WTC11 (cell line): ENCODE results near the gene CDH13. TPM values are rescaled to one million over a fixed set of nuclear protein-coding genes. Genes with fewer than 3 reads are reported as not detected.
A peak's percentile ranks its signal among the peaks of the same experiment; 100 is the strongest.

Experiments used
- ATAC-seq: fragments of 200-7000 bp; cut with Tn5 transposase; 2 replicates; pipeline ENCODE4 v1.10.0; 2021; ENCODE audit warnings: mild to moderate bottlenecking, moderate library complexity
- CTCF ChIA-PET: fragments of 300-600 bp; sonication (Branson Sonifier 250); formaldehyde crosslinking; loops from one replicate; lab custom pipeline; 2021; ENCODE audit warnings: antibody characterized with exemption; lab: Charles Lee
- POLR2A ChIA-PET: fragments of 350-600 bp; sonication (Branson Sonifier 250); formaldehyde crosslinking; loops from one replicate; lab custom pipeline; 2021; ENCODE audit warnings: antibody characterized with exemption; lab: Charles Lee
- DNase-seq: peaks from one replicate; pipeline ENCODE4 v3.0.0; 2021; ENCODE audit warnings: low spot score
- H3K27ac Mint-ChIP-seq: 2 replicates; pipeline ENCODE4 v1.8.0; 2021; ENCODE audit warnings: mixed read lengths
- H3K27me3 Mint-ChIP-seq: 2 replicates; pipeline ENCODE4 v1.8.0; 2021; ENCODE audit warnings: low read depth, mild to moderate bottlenecking, moderate library complexity, mixed read lengths
- H3K36me3 Mint-ChIP-seq: 2 replicates; pipeline ENCODE4 v1.8.0; 2021; ENCODE audit warnings: mixed read lengths
- H3K4me1 Mint-ChIP-seq: 2 replicates; pipeline ENCODE4 v1.8.0; 2022; ENCODE audit warnings: mixed read lengths
- H3K4me3 Mint-ChIP-seq: 2 replicates; pipeline ENCODE4 v1.8.0; 2021; ENCODE audit warnings: mild to moderate bottlenecking, moderate library complexity, mixed read lengths
- H3K9me3 Mint-ChIP-seq: 2 replicates; pipeline ENCODE4 v1.8.0; 2021; ENCODE audit warnings: mixed read lengths
- ATF1 ChIP-seq: sonication (generic); formaldehyde crosslinking; IDR thresholded peaks from 2 replicates; pipeline ENCODE4 v1.8.1; 2023; ENCODE audit warnings: mild to moderate bottlenecking, moderate library complexity, missing genetic modification reagents
- ATF3 ChIP-seq: sonication (generic); formaldehyde crosslinking; conservative IDR thresholded peaks from 2 replicates; pipeline ENCODE4 v1.8.1; 2022; ENCODE audit warnings: mild to moderate bottlenecking, missing genetic modification reagents
- CTCF ChIP-seq: fragments of 200-600 bp; IDR thresholded peaks from 2 replicates; pipeline ENCODE4 v1.8.0; 2022; ENCODE audit warnings: antibody characterized with exemption
- E2F1 ChIP-seq: sonication (generic); formaldehyde crosslinking; IDR thresholded peaks from 2 replicates; pipeline ENCODE4 v1.8.0; 2022; ENCODE audit warnings: mild to moderate bottlenecking, missing genetic modification reagents
- ETV6 ChIP-seq: sonication (generic); formaldehyde crosslinking; IDR thresholded peaks from 2 replicates; pipeline ENCODE4 v1.8.1; 2022; ENCODE audit warnings: mild to moderate bottlenecking, missing genetic modification reagents
- FOXJ3 ChIP-seq: sonication (generic); formaldehyde crosslinking; IDR thresholded peaks from 2 replicates; pipeline ENCODE4 v1.9.0; 2021; ENCODE audit warnings: missing genetic modification reagents, mild to moderate bottlenecking, borderline replicate concordance
- IRF1 ChIP-seq: sonication (generic); formaldehyde crosslinking; IDR thresholded peaks from 2 replicates; pipeline ENCODE4 v1.8.0; 2023; ENCODE audit warnings: missing genetic modification reagents
- KAT7 ChIP-seq: sonication (generic); formaldehyde crosslinking; IDR thresholded peaks from 2 replicates; pipeline ENCODE4 v1.8.1; 2023; ENCODE audit warnings: missing genetic modification reagents, mild to moderate bottlenecking, borderline replicate concordance
- MAX ChIP-seq: sonication (generic); formaldehyde crosslinking; IDR thresholded peaks from 2 replicates; pipeline ENCODE4 v1.8.0; 2022; ENCODE audit warnings: mild to moderate bottlenecking, missing genetic modification reagents
- PRRX2 ChIP-seq: fragments of 250-450 bp; sonication (Bioruptor Pico); IDR thresholded peaks from 2 replicates; pipeline ENCODE4 v1.8.0; 2021; ENCODE audit warnings: mild to moderate bottlenecking
- RORB ChIP-seq: fragments of 250-450 bp; sonication (Bioruptor Pico); IDR thresholded peaks from 2 replicates; pipeline ENCODE4 v1.9.0; 2021; ENCODE audit warnings: mild to moderate bottlenecking
- STAT6 ChIP-seq: sonication (generic); formaldehyde crosslinking; conservative IDR thresholded peaks from 2 replicates; pipeline ENCODE4 v1.8.1; 2023; ENCODE audit warnings: mild to moderate bottlenecking, low read depth, missing genetic modification reagents, moderate library complexity
- TEAD1 ChIP-seq: sonication (generic); formaldehyde crosslinking; IDR thresholded peaks from 2 replicates; pipeline ENCODE4 v1.8.0; 2022; ENCODE audit warnings: mild to moderate bottlenecking, missing genetic modification reagents
- USF1 ChIP-seq: sonication (generic); formaldehyde crosslinking; IDR thresholded peaks from 2 replicates; pipeline ENCODE4 v1.8.0; 2022; ENCODE audit warnings: mild to moderate bottlenecking, missing genetic modification reagents
- ZMAT4 ChIP-seq: fragments of 250-450 bp; sonication (Bioruptor Pico); IDR thresholded peaks from 2 replicates; pipeline ENCODE4 v1.9.0; 2021; ENCODE audit warnings: mild to moderate bottlenecking
- ZNF121 ChIP-seq: sonication (generic); formaldehyde crosslinking; IDR thresholded peaks from 2 replicates; pipeline ENCODE4 v1.8.0; 2023; ENCODE audit warnings: missing genetic modification reagents
- ZNF138 ChIP-seq: sonication (generic); formaldehyde crosslinking; conservative IDR thresholded peaks from 2 replicates; pipeline ENCODE4 v1.8.1; 2022; ENCODE audit warnings: mild to moderate bottlenecking, moderate library complexity, missing genetic modification reagents
- ZNF219 ChIP-seq: sonication (generic); formaldehyde crosslinking; IDR thresholded peaks from 2 replicates; pipeline ENCODE4 v1.8.0; 2023; ENCODE audit warnings: missing genetic modification reagents, mild to moderate bottlenecking, borderline replicate concordance
- ZNF232 ChIP-seq: sonication (generic); formaldehyde crosslinking; IDR thresholded peaks from 2 replicates; pipeline ENCODE4 v1.8.0; 2022; ENCODE audit warnings: mild to moderate bottlenecking, missing genetic modification reagents
- ZNF281 ChIP-seq: sonication (generic); formaldehyde crosslinking; IDR thresholded peaks from 2 replicates; pipeline ENCODE4 v1.8.0; 2023; ENCODE audit warnings: mild to moderate bottlenecking, missing genetic modification reagents
- ZNF396 ChIP-seq: fragments of 250-450 bp; sonication (Bioruptor Pico); IDR thresholded peaks from 2 replicates; pipeline ENCODE4 v1.8.0; 2021; ENCODE audit warnings: mild to moderate bottlenecking, moderate library complexity, borderline replicate concordance
- ZNF671 ChIP-seq: fragments of 250-450 bp; sonication (Bioruptor Pico); IDR thresholded peaks from 2 replicates; pipeline ENCODE4 v1.8.0; 2021; ENCODE audit warnings: mild to moderate bottlenecking
- total RNA-seq: library from RNA; stranded (reverse); gene quantifications from 3 replicates; pipeline ENCODE4 v1.2.3, GENCODE V29; 2021

The CDH13 gene
- total RNA-seq, 1 experiment from 2014 or later, result 0.81 TPM

- Mint-ChIP-seq H3K36me3 (no peaks in the 10 kb centered on the region; the same call in 1 of the 2 replicates), H3K27ac (peak overlapping the region; percentile 82), H3K4me3 (no peak overlapping the region), H3K4me1 (peaks cover 59% of the 10 kb centered on the region), H3K9me3 (peaks cover 18% of the 10 kb centered on the region), H3K27me3 (no peaks in the 10 kb centered on the region; the same call in 1 of the 2 replicates)
- no peak for DNase-seq
- peak; percentile 84 for ATAC-seq
- POLR2A ChIA-PET, result no interaction called here
- CTCF ChIA-PET, result no interaction called here
- no peak for TF ChIP-seq STAT6 (CRISPR knock-in tag)
- no peak for TF ChIP-seq ATF3 (CRISPR knock-in tag)
- no peak for TF ChIP-seq ZNF219
- no peak for TF ChIP-seq ZNF138 (CRISPR knock-in tag)
- TF ChIP-seq ATF1 (CRISPR knock-in tag), result no peak
- TF ChIP-seq ZNF671 (CRISPR knock-in tag), result no peak
- no peak for TF ChIP-seq KAT7
- TF ChIP-seq CTCF, result no peak
- peak; percentile 67; the same call in 1 of the 2 replicates for TF ChIP-seq ZNF281 (CRISPR knock-in tag)
- TF ChIP-seq RORB, result no peak
- TF ChIP-seq MAX (CRISPR knock-in tag), result peak; percentile 8; the same call in 1 of the 2 replicates
- no peak for TF ChIP-seq USF1 (CRISPR knock-in tag)
- TF ChIP-seq ZNF232 (CRISPR knock-in tag), result no peak
- 0 out of 2 replicates have a peak, but pooled peaks have one; percentile 28 for TF ChIP-seq ETV6 (CRISPR knock-in tag)
- TF ChIP-seq ZNF121 (CRISPR knock-in tag), result no peak
- peak; percentile 40; the same call in 1 of the 2 replicates for TF ChIP-seq TEAD1 (CRISPR knock-in tag)
- no peak for TF ChIP-seq E2F1
- TF ChIP-seq FOXJ3 (CRISPR knock-in tag), result no peak
- no peak for TF ChIP-seq ZNF396 (CRISPR knock-in tag)
- TF ChIP-seq ZMAT4 (CRISPR knock-in tag), result no peak
- no peak for TF ChIP-seq PRRX2
- TF ChIP-seq IRF1 (CRISPR knock-in tag), result no peak
Measured at GRCh38 chr16:83769397-83770008, 1142.7 kb downstream of the CDH13 start.
